Neutrophil (primary cell): ENCODE results near the gene MYBPC3.
"Not testable (repeated sequence)": the region's sequence is repeated elsewhere in the genome, so short reads cannot be mapped to it uniquely, and the experiment has no call there.

Source experiments
- H3K27ac ChIP-seq: fragments of 200-600 bp; sonication (generic); 2 replicates; pipeline ENCODE4 v1.5.1; 2016; ENCODE audit warnings: mild to moderate bottlenecking, moderate library complexity
- H3K27me3 ChIP-seq: fragments of 200-600 bp; sonication (generic); 2 replicates; pipeline ENCODE4 v1.6.0; 2016; ENCODE audit warnings: mild to moderate bottlenecking
- H3K36me3 ChIP-seq: fragments of 200-600 bp; sonication (generic); 2 replicates; pipeline ENCODE4 v1.5.1; 2017
- H3K4me1 ChIP-seq, 2 experiments: fragments of 200-600 bp in 1 of 2; sonication (generic) in 1 of 2; 1 replicate in 1 of 2; 2 replicates in 1 of 2; pipeline versions ENCODE4 v1.5.1 to v1.6.1; 2013 to 2016; ENCODE audit warnings: low read depth in 1 of 2, low read length in 1 of 2, mild to moderate bottlenecking in 1 of 2, moderate library complexity in 1 of 2; ENCODE audit not compliant: control insufficient read depth in 1 of 2, insufficient read depth in 1 of 2
- H3K4me3 ChIP-seq, 2 experiments: fragments of 200-600 bp in 1 of 2; sonication (generic) in 1 of 2; 1 replicate in 1 of 2; 2 replicates in 1 of 2; pipeline ENCODE4 v1.5.1; 2013 to 2016; ENCODE audit warnings: low read depth in 1 of 2, low read length in 1 of 2, mild to moderate bottlenecking in 1 of 2, moderate library complexity in 1 of 2
- H3K9me3 ChIP-seq: fragments of 200-600 bp; sonication (generic); 2 replicates; pipeline ENCODE4 v1.5.1; 2016
- CTCF ChIP-seq: fragments of 200-600 bp; sonication (generic); IDR thresholded peaks from 2 replicates; pipeline ENCODE4 v1.5.1; 2016; ENCODE audit warnings: antibody characterized with exemption

Gene MYBPC3

DNA sequence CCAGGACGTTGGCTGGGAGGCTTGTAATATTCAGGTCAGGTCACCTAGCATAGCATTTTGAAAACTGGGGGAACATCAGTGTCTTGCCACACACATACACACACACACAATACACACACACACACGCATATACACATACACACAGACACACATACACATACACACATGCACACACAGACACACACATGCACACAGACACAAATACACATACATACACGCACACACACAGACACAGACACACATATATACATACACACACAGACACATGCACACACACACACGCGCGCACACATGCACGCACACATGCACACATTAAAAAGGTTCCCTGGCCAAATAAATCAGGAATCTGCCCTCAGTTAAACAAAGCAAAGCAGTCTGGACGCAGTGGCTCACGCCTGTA is 12.5 kb downstream of the MYBPC3 start:
- Histone ChIP-seq H3K36me3 (peaks cover 83% of the 10 kb centered on the region), H3K4me3 (no peak overlapping the region), H3K4me1 (no peaks in the 10 kb centered on the region), H3K27ac (no peak overlapping the region), H3K9me3 (no peaks in the 10 kb centered on the region), H3K27me3 (no peaks in the 10 kb centered on the region)
- TF ChIP-seq CTCF: no peak

GRCh38 chr11:47338396-47339241 is 13.9 kb downstream of the MYBPC3 start:
- H3K4me3 ChIP-seq: no peak overlapping the region
- TF ChIP-seq CTCF: no peak
- no peak overlapping the region for H3K27ac ChIP-seq
- H3K4me1 ChIP-seq: no peaks in the 10 kb centered on the region
- H3K27me3 ChIP-seq: no peaks in the 10 kb centered on the region
- no peaks in the 10 kb centered on the region for H3K9me3 ChIP-seq
- H3K36me3 ChIP-seq: peaks cover 84% of the 10 kb centered on the region

DNA sequence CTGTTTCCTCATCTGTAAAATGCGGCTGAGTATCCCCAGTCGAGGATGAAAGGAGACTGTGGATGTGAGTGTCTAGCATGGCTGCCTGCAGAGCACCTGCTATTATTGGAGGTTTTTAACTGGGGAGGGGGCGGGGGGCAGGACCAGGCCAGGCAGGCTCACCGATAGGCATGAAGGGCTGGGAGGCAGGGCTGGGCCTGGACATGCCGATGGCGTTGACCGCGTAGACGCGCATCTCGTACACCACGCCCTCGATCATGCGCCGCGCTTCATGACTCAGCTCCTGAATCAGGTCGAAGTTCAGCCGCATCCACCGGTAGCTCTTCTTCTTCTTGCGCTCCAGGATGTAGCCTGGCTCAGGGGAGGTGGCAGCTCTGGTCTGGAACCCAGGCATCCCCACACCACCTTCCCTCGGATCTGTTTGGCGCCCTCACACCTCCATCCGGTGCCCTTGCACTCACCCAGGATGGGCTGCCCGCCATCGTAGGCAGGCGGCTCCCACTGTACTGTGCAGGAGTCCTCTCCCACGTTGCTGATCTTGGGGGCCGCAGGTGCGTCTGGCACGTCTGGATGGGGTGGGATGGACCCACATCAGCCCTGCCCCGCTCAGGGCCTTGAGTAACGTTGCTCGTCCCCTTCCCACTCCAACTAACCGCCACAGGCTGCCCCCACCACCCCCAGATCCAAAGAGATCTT is 15.1 kb downstream of the MYBPC3 start:
- Histone ChIP-seq H3K27ac (no peak overlapping the region), H3K4me3 (no peak overlapping the region), H3K27me3 (no peaks in the 10 kb centered on the region), H3K9me3 (no peaks in the 10 kb centered on the region), H3K4me1 (no peaks in the 10 kb centered on the region), H3K36me3 (peaks cover 84% of the 10 kb centered on the region)
- TF ChIP-seq CTCF: no peak

- H3K36me3 ChIP-seq: peaks cover 86% of the 10 kb centered on the region
- no peaks in the 10 kb centered on the region for H3K9me3 ChIP-seq
- no peak for TF ChIP-seq CTCF
- H3K4me3 ChIP-seq: no peak overlapping the region
- H3K4me1 ChIP-seq: no peaks in the 10 kb centered on the region
- H3K27me3 ChIP-seq: no peaks in the 10 kb centered on the region
- no peak overlapping the region for H3K27ac ChIP-seq
Observed at GRCh38 chr11:47336595-47336994, 15.9 kb downstream of the MYBPC3 start.

GRCh38 chr11:47335733-47336132 is 16.8 kb downstream of the MYBPC3 start:
- no peaks in the 10 kb centered on the region for H3K27me3 ChIP-seq
- no peaks in the 10 kb centered on the region for H3K9me3 ChIP-seq
- TF ChIP-seq CTCF: no peak
- H3K36me3 ChIP-seq: peaks cover 88% of the 10 kb centered on the region
- H3K4me1 ChIP-seq: no peaks in the 10 kb centered on the region
- no peak overlapping the region for H3K4me3 ChIP-seq
- no peak overlapping the region for H3K27ac ChIP-seq

DNA sequence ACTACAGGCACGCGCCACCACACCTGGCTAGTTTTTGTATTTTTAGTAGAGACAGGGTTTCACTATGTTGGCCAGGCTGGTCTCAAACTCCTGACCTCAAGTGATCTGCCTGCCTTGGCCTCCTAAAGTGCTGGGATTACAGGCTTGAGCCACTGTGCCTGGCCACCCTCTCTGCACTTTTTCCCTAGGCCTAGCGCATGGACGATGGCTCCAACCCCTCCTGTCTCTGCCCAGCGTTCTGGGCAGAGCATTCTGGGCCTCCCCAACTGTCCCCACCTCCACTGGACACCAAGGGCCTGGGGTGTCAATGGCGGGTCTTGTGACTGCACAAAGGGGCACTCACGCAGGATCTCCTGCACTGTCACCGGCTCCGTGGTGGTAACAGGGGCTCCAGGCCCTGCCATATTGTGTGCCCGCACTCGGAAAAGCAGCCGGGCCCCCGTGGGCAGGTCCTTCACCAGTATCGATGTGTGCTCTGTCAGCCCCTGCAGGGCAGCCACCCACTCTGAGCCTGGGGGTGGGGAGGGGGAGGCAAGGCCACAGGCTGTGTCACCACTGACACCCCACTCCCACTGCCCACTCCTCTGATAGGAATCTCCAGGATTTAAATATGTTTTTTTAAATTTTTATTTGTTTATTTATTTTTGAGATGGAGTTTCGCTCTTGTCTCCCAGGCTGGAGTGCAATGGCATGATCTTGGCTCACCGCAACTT is 17.6 kb downstream of the MYBPC3 start:
- not testable (repeated sequence) for H3K27me3 ChIP-seq, H3K9me3 ChIP-seq
- H3K36me3 ChIP-seq: peaks cover 93% of the 10 kb centered on the region

More for the DNA sequence above, 17.6 kb downstream of the MYBPC3 start:
- not testable (repeated sequence) for H3K4me1 ChIP-seq, H3K4me3 ChIP-seq, H3K27ac ChIP-seq
